Coronary artery (tissue), 2 donors: Measurements from ENCODE around the gene FGF19.
A peak's percentile ranks its signal among the peaks of the same experiment; 100 is the strongest.

Experiments
- DNase-seq: peaks from one replicate; pipeline ENCODE4 v3.0.0-alpha.2; 2017; ENCODE audit warnings: low spot score
- H3K27ac ChIP-seq, 2 donors: fragments of 200-600 bp; sonication (generic); one replicate each; pipeline ENCODE4 v1.5.1; 2016 to 2019
- H3K4me3 ChIP-seq: fragments of 200-600 bp; sonication (generic); 2 replicates; pipeline ENCODE4 v1.5.1; 2016; ENCODE audit warnings: mild to moderate bottlenecking, moderate library complexity
- CTCF ChIP-seq: fragments of 200-600 bp; sonication (generic); IDR thresholded peaks from one replicate; pipeline ENCODE4 v1.5.1; 2019; ENCODE audit warnings: antibody characterized with exemption

FGF19 gene

GRCh38 chr11:69708736-69709401 lies 5.0 kb upstream of the FGF19 start:
- TF ChIP-seq CTCF, result no peak
- no peak for DNase-seq
- H3K27ac ChIP-seq, result no peak overlapping the region
- H3K4me3 ChIP-seq, result no peak overlapping the region

- no peak for TF ChIP-seq CTCF
- DNase-seq, result no peak
Observed at GRCh38 chr11:69707176-69707575, 3.4 kb upstream of the FGF19 start.

GRCh38 chr11:69705901-69706787 lies 2.3 kb upstream of the FGF19 start:
- no peak for DNase-seq
- no peak overlapping the region for H3K4me3 ChIP-seq
- no peak for TF ChIP-seq CTCF
- H3K27ac ChIP-seq, result no peak overlapping the region

More at GRCh38 chr11:69707176-69707575, 3.4 kb upstream of the FGF19 start:
- H3K27ac ChIP-seq, result no peak overlapping the region
- no peak overlapping the region for H3K4me3 ChIP-seq

- Histone ChIP-seq H3K27ac (no peak overlapping the region), H3K4me3 (no peak overlapping the region)
- TF ChIP-seq CTCF, result no peak
- no peak for DNase-seq
Observed at GRCh38 chr11:69705351-69705811, 1.6 kb upstream of the FGF19 start.

GRCh38 chr11:69704508-69705253 lies 859 bp upstream of the FGF19 start:
- H3K27ac ChIP-seq, result no peak overlapping the region
- TF ChIP-seq CTCF, result peak; percentile 25
- peak overlapping the region; percentile 63 for H3K4me3 ChIP-seq
- no peak for DNase-seq

GRCh38 chr11:69703453-69703767 lies 412 bp downstream of the FGF19 start:
- no peak for DNase-seq
- peak overlapping the region; percentile 63 for H3K4me3 ChIP-seq
- TF ChIP-seq CTCF, result no peak
- H3K27ac ChIP-seq, result no peak overlapping the region
